Gastroesophageal sphincter (tissue), 3 donors: ENCODE measurements around the gene WDR82.

Experiments used
- POLR2A ChIP-seq, 2 donors: fragments of 450-650 bp; IDR thresholded peaks; one replicate each; pipeline ENCODE4 v1.6.1; 2017; ENCODE audit warnings: antibody characterized with exemption in 2 of 2, mild to moderate bottlenecking in 2 of 2, moderate library complexity in 1 of 2
- TF ChIP-seq, protein P1 (sequence below), 4 experiments: fragments of 200-600 bp in 2 of 4; fragments of 450-650 bp in 2 of 4; sonication (generic) in 1 of 4; IDR thresholded peaks; one replicate each; pipeline ENCODE4 v1.5.1; 2017 to 2019; ENCODE audit warnings: antibody characterized with exemption in 4 of 4, mild to moderate bottlenecking in 2 of 4, moderate library complexity in 2 of 4

DNA sequence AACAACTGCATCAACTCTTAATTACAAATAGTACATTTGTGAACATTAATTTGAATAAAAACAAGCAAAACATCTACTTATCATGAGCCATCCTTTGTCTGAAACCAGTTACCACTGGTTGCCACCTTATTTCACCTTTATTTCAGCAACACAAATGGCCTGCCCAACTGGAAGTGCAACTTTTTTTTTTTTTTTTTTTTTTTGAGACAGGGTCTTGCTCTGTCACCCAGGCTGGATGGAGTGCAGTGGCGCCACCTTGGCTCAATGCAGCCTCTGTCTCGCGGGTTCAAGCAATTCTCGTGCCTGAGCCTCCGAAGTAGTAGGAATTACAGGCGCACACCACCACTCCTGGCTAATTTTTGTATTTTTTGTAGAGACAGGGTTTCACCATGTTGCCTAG is 13.1 kb downstream of the WDR82 start:
- no peak for TF ChIP-seq POLR2A (IDR thresholded peaks at IDR 0.05)
- TF ChIP-seq, protein P1, sequence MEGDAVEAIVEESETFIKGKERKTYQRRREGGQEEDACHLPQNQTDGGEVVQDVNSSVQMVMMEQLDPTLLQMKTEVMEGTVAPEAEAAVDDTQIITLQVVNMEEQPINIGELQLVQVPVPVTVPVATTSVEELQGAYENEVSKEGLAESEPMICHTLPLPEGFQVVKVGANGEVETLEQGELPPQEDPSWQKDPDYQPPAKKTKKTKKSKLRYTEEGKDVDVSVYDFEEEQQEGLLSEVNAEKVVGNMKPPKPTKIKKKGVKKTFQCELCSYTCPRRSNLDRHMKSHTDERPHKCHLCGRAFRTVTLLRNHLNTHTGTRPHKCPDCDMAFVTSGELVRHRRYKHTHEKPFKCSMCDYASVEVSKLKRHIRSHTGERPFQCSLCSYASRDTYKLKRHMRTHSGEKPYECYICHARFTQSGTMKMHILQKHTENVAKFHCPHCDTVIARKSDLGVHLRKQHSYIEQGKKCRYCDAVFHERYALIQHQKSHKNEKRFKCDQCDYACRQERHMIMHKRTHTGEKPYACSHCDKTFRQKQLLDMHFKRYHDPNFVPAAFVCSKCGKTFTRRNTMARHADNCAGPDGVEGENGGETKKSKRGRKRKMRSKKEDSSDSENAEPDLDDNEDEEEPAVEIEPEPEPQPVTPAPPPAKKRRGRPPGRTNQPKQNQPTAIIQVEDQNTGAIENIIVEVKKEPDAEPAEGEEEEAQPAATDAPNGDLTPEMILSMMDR (IDR thresholded peaks at IDR 0.05) = no peak
